NCI-H2196 (cell line): ENCODE data around the gene PARK7.

Source experiments
- DNase-seq: peaks from one replicate; lab custom pipeline; 2025; ENCODE audit not compliant: unreplicated experiment; lab: John Stamatoyannopoulos, UW

PARK7 gene

DNA sequence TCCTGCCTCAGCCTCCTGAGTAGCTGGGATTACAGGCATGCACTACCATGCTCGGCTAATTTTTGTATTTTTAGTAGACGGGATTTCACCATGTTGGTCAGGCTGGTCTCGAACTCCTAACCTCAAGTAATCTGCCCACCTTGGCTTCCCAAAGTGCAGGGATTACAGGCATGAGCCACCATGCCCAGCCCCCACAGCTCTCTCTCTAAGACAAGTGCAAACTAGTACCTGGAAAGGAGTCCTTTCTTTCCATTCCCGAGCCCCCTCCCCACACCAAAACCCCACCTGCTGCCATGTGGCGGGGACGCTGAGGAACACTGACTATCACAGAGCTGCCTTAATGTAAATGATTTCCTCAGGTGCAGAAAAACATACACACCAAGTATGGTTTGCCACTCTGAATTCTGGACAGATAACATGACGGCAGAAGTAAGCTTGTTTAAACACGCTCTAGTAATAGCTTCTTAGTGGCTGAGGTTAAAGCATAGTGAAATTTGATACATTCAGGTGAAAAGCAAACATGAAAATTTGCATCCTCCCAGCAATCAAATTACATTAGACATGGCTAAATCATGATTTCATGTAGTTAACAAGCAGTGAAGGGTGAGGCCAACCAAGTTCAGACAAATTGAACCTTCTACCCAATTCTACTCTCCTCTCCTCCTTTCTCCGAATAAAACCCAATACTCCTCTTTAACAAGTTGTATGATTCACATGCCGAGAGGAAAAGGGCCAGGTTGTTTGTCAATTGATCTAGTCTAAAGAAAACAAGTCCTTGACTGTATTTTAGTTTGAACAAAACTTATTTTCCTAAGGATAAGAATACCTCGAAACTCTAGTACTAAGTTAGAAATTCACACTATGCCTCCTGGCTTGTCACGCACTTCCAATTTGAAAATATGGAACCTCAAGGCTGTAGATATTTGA, 44.8 kb downstream of the PARK7 start:
- DNase-seq: peak; percentile 65

DNA sequence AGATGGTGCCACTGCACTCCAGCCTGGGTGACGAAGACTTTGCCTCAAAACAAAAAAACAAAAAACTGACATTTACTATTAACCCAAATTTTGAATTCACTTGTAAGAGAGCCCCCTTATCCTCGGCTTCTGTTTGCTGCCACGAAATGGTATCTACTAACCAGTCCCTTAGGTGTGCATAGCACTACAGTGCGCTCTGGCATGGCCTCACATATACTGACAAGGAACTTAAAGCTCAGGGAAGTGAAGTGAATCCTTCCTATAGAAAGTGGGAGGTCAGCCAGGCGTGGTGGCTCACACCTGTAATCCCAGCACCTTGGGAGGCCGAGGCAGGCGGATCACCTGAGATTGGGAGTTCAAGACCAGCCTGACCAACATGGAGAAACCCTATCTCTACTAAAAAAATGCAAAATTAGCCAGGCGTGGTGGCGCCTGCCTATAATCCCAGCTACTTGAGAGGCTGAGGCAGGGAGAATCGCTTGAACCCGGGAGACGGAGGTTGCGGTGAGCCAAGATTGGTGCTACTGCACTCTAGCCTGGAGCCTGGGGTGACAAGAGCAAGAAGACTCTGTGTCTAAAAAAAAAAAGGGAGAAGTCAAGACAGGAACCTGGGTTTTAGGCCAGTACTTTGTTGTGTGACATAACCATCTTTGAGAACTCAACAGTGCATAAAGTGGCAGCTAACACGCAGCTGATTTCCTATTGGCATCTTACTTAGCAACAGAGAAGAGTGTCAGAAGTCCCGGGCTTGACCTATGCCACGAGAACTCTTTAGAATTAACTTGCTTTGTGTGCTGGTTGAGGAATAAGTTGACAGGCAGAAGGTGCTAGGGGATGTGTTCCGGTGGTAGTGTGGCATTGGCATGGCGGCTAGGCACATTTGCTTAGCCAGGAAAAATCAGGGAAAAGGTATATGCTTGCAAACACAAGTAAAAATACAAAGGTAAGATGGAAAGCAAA, 47.8 kb downstream of the PARK7 start:
- no peak for DNase-seq

GRCh38 chr1:8010080-8010664, 48.7 kb downstream of the PARK7 start:
- DNase-seq: no peak

DNA sequence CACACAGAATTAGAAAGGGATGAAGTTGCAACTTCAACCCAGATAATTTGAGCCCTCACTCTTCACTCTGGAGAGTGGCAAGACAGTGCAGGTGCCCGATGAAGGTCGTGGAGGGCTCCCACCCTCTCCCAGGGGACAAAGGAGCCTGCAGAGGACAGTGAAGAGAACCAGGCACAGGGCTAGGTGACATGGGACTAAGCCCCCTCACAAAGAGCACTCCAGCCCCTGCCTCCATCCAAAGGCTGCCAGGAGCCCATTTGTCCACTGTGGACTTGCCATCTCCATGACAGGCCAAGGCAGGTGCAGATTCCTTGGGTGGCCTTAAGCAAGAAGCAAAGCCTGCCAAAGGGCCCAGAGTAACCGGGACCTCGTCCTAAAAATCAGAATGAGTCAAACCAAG, 49.5 kb downstream of the PARK7 start:
- DNase-seq: no peak

DNA sequence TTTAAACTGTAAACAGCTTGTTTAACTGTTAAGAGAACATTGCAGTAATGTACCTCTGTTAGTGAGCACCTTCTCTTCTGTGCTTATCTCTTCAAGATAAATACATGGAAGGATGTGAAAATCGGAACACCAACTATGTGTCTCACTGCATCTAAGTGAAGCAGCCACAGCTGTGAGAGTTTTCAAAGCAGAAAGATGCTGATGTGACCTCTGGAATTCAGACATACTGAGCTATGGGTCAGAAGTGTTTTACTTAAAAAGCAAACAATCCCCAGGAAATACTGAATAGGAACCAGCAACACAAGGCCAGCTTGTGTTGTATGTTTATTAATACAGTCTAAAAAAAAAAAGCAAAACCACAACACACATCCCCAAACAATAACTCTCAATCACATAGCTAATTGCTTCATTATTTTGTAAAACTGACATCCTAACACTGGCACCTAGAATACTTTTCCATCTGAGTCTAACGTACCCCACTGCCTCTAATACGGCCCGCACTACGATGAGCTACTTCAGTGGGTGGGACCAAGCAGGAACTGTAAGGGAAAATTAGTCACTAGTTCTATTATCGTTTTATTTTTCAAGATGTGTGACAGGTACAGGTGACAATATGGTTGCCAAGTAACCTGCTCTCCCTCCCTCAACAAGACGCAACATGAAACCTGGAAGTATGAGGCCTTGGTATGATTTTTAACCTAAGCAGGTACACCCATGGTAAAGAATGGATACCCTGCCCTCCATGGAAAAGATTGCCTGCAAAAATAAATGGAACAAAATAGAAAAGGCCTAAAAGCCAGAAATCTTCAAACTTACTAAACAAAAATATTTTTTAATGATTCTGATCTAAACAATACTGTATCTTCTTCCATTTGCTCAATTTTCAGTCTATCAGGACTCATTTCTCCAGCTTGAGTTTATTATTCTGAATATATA, 50.7 kb downstream of the PARK7 start:
- DNase-seq: no peak

GRCh38 chr1:8012955-8013354, 51.4 kb downstream of the PARK7 start:
- DNase-seq: no peak

GRCh38 chr1:8013399-8013798, 51.9 kb downstream of the PARK7 start:
- DNase-seq: no peak

- no peak for DNase-seq
Observed at GRCh38 chr1:8013800-8014199, 52.3 kb downstream of the PARK7 start.

GRCh38 chr1:8014381-8014988, 53.0 kb downstream of the PARK7 start:
- no peak for DNase-seq

DNA sequence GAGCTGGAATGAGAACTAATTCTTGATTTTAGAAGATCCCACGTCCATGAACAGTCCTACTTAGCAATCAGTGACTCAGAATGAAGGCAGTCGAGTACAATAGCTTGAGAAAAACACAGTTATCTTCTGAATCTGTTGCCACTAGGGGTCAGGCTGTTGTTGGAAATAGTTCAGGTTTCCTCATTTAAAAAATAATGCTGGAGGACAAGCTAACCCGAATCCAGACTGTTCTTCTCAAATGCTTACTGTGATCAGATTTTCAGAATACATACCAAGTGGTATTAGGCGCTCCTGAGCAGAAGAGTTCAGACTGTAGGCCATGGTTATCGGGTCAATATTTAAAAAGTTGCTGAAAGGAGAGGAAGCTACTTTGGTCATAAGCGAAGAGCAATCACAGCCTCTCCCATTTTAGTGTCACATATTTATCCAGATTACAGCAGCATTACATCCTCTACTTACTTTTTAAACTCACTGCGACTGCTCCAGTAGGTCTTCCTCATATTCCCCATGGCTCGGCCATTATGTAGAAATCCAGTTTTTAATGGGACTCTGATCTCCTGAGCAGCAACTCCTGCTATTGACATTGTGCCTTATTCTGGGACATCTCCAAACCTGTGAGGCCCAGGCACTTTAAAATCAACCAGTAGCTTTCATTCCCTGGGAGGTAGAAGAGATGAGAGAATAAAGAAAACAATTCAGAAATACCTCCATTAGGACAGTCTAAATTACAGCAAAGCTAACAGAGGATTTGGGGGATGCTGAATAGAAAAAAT, 53.7 kb downstream of the PARK7 start:
- peak; percentile 70 for DNase-seq

- DNase-seq: no peak
Observed at GRCh38 chr1:8015809-8016165, 54.3 kb downstream of the PARK7 start.

DNA sequence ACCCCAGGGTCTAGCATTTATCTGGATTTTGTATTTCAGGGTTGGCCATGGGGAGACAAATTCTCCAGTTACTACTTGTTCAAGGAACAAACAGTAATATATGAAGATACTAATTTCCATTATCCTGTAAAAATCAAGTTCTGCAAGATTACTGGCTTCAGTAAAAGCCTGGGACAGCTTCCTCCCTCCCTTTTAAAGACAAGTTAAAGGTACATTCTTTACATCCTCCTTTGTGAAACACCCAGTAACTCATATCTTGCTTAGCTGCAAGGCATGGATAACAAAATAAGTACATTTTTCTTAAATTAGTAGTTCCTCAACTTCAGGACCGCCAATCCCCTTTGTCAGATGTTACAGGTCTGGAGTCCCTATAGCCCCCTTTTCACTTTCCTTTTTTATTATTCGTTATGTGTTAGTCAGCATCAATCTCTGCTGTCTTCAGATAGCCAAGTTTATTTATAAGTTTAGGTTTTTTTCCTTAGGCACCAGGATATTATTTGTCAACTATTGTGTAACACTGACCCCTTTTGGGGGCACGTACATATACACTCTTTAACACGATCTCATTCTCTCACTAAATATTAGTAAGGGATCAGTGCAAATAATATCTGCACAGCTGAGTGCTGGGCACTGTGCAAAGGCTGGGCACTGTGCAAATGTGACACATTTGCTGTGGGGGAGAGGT, 54.8 kb downstream of the PARK7 start:
- no peak for DNase-seq

DNA sequence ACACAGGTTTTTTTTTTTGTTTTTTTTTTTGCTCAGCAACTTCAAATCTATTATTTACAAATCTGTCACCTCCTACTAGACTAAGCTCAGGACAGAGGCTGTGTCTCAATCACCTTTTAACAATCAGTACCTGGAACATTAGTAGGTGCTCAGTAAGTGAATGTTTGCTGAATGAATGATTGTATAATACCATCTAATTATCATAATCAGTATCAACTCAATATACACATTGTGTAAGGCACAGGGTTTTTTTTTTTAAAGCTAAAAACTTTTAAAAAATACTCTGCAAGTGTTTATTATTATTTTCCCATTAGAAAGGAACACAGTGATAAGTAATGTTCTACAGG, 55.4 kb downstream of the PARK7 start:
- DNase-seq: no peak

GRCh38 chr1:8017495-8018197, 56.1 kb downstream of the PARK7 start:
- peak; percentile 50 for DNase-seq

GRCh38 chr1:8018492-8019228, 57.1 kb downstream of the PARK7 start:
- DNase-seq: no peak

DNA sequence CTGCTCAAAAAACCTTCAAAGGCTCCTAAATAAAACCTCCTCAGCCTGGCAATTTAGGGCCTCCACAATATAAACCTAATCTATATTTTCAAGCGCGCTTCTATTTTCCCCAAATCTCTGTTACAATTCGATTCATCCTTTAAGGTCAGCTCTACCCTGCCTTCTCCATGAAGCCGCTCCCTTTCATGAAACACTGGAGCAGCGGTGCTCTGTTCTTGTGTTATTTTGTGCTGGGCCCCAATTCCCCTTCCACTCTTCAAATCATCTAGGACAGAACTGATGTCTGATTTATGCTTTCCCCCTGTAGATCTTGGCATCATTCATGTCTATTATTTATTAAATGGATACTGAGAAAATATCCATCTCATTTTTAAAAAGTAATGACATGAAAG, 57.7 kb downstream of the PARK7 start:
- DNase-seq: no peak

GRCh38 chr1:8020032-8020431, 58.5 kb downstream of the PARK7 start:
- DNase-seq: peak; percentile 57
